Brain microvascular endothelial cell (primary cell): ENCODE results near the gene C19orf53.

ENCODE experiments used
- DNase-seq: peaks from one replicate; pipeline ENCODE4 v3.0.0-alpha.2; 2020
- H3K27ac ChIP-seq: fragments of 250-450 bp; sonication (Bioruptor Pico); 2 replicates; pipeline ENCODE4 v1.5.1; 2020; ENCODE audit warnings: mild to moderate bottlenecking, moderate library complexity
- H3K27me3 ChIP-seq: fragments of 250-450 bp; sonication (Bioruptor Pico); replicated peaks from 2 replicates; pipeline ENCODE4 v1.5.1; 2020; ENCODE audit warnings: mild to moderate bottlenecking
- H3K36me3 ChIP-seq: fragments of 250-450 bp; sonication (Bioruptor Pico); replicated peaks from 2 replicates; pipeline ENCODE4 v1.5.1; 2020; ENCODE audit warnings: mild to moderate bottlenecking
- H3K4me3 ChIP-seq: 2 replicates; pipeline ENCODE4 v1.5.1; 2011; ENCODE audit warnings: low read depth, mild to moderate bottlenecking, control low read depth, low read length, moderate library complexity
- CTCF ChIP-seq: IDR thresholded peaks from 2 replicates; pipeline ENCODE4 v1.5.1; 2011; ENCODE audit warnings: low read depth, mild to moderate bottlenecking, moderate library complexity, low read length, control low read depth, inconsistent platforms; ENCODE audit errors: missing control alignments
- in situ Hi-C: cut with HindIII; loops from 2 replicates; pipeline ENCODE4 v1.10.0; 2017; ENCODE audit warnings: low sequenced_read_pairs, low pct_ligation_motif_present

C19orf53 gene

GRCh38 chr19:13774217-13775191, at the start of gene C19orf53:
Gene C19orf53 (plus strand): TSS chr19:13774456. CDS start chr19:13774478, 22 bp downstream.
- Histone ChIP-seq H3K4me3 (peak within 1 kb of the TSS; percentile 98), H3K36me3 (peaks cover 25% of the 10 kb centered on the region), H3K27me3 (no peaks in the 10 kb centered on the region), H3K27ac (peak within 1 kb of the TSS; percentile 88)
- peak; percentile 92 for DNase-seq
- TF ChIP-seq CTCF, result no peak
- in situ Hi-C loops, result no loop called here

- TF ChIP-seq CTCF, result no peak
- in situ Hi-C loops, result no loop called here
- DNase-seq, result no peak
Observed at GRCh38 chr19:13726323-13726722, 47.9 kb upstream of the C19orf53 start.

DNA sequence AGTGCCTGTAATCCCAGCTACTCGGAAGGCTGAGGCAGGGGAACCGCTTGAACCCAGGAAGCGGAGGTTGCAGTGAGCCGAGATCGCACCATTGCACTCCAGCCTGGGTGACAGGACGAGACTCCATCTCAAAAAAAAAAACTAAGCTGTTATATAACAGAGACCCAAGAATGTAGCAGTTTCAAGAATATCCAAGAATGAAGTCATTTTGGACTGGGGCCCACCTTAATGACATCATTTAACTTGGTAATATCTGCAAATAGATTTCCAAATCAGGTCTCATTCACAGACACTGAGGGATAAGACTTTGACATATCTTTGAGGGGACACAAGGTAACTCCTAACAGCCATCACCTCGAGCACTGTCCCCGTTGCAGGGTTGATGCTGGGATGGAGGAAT, 46.5 kb upstream of the C19orf53 start:
- TF ChIP-seq CTCF, result no peak
- no peaks in the 10 kb centered on the region for H3K36me3 ChIP-seq
- in situ Hi-C loops, result no loop called here
- no peak overlapping the region for H3K4me3 ChIP-seq
- no peak overlapping the region for H3K27ac ChIP-seq
- peak; percentile 27 for DNase-seq
- H3K27me3 ChIP-seq, result no peaks in the 10 kb centered on the region

More at GRCh38 chr19:13726323-13726722, 47.9 kb upstream of the C19orf53 start:
- Histone ChIP-seq H3K4me3 (no peak overlapping the region), H3K36me3 (no peaks in the 10 kb centered on the region), H3K27ac (no peak overlapping the region), H3K27me3 (no peaks in the 10 kb centered on the region)

GRCh38 chr19:13729859-13730258, 44.4 kb upstream of the C19orf53 start:
- no peak for TF ChIP-seq CTCF
- peak overlapping the region; percentile 96 for H3K27ac ChIP-seq
- in situ Hi-C loops, result no loop called here
- no peak overlapping the region for H3K4me3 ChIP-seq
- no peaks in the 10 kb centered on the region for H3K27me3 ChIP-seq
- no peak for DNase-seq
- H3K36me3 ChIP-seq, result no peaks in the 10 kb centered on the region

DNA sequence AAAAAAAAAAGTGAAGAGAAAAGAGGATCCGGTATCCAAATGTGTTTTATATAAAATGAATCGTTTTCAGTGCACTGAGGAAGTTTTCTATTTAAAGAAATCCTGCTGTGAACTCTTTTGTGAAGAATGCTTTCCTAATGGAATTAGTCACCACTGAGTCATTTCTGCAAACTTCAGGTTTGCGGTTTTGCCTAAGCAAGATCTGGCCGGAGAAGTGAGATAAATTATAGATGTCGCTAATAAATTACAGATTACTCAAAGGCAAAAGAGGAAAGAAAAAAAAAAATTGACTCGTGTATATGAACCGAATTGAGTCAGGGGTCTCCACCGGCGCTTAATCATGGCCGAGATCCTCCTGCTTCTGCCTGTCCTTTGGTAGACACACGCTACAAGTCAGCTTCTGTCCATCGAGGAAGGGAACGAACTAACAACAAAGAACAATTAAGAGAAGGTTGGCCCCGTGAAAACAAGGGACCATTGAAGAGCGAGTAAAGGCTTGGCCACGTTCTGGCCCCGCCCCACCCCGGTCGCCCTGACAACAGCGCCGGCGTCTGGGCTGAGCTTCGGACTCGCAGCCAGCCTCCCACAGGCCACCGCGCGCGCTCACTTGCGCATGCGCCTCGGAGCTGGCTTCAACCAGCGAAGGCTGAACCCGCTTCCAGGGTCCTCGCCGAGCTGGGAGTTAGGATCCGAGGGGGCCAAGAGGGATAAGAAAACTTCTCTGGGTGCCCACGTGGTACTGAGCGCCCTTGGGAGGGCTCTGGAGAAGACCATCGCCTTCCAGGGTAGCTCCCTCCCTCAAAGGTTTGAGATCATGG, 42.9 kb upstream of the C19orf53 start:
- Histone ChIP-seq H3K4me3 (peak overlapping the region; percentile 68), H3K27ac (peak overlapping the region; percentile 96), H3K36me3 (no peaks in the 10 kb centered on the region), H3K27me3 (no peaks in the 10 kb centered on the region)
- no peak for TF ChIP-seq CTCF
- in situ Hi-C loops, result no loop called here
- peak; percentile 93 for DNase-seq
